AG04449 (cell line): ENCODE data around the gene GIT2.

Experiments used
- CTCF ChIA-PET: fragments of 350-600 bp; formaldehyde crosslinking; extraction: SDS; loops from one replicate; lab custom pipeline; 2021; ENCODE audit warnings: antibody characterized with exemption; lab: Yijun Ruan, JAX
- POLR2A ChIA-PET: fragments of 400-600, 350-600 bp; formaldehyde crosslinking; extraction: SDS; loops from one replicate; lab custom pipeline; 2020; ENCODE audit warnings: antibody characterized with exemption, inconsistent platforms; lab: Yijun Ruan, JAX
- DNase-seq: peaks from one replicate; pipeline ENCODE4 v3.0.0-alpha.2; 2010; ENCODE audit warnings: low read depth, low spot score
- H3K4me3 ChIP-seq: 2 replicates; pipeline ENCODE4 v1.5.1; 2011; ENCODE audit warnings: low read depth, mild to moderate bottlenecking, control low read depth, low read length
- CTCF ChIP-seq: IDR thresholded peaks from one replicate; pipeline ENCODE4 v1.5.1; 2011; ENCODE audit warnings: mild to moderate bottlenecking, moderate library complexity, low read length, control low read depth, inconsistent platforms; ENCODE audit not compliant: insufficient read depth; ENCODE audit errors: missing control alignments

The GIT2 gene

GRCh38 chr12:109925185-109925840 is 70.9 kb downstream of the GIT2 start:
- POLR2A ChIA-PET = no interaction called here
- CTCF ChIA-PET = interaction anchor here (12.6 kb wide), 1 partner anchor 72 kb away, joined by 159 read pairs; no protein-coding TSS in a partner anchor
- TF ChIP-seq CTCF = no peak
- no peak overlapping the region for H3K4me3 ChIP-seq
- DNase-seq = no peak

- no peak for TF ChIP-seq CTCF
- POLR2A ChIA-PET = no interaction called here
- CTCF ChIA-PET = interaction anchor here (1.1 to 12.6 kb wide), 3 partner anchors 14 to 70 kb away, joined by 3 to 159 read pairs (median 11); no protein-coding TSS in a partner anchor
Observed at GRCh38 chr12:109923481-109924245, 72.5 kb downstream of the GIT2 start.

GRCh38 chr12:109923038-109923437 is 73.1 kb downstream of the GIT2 start:
- DNase-seq = no peak
- no peak overlapping the region for H3K4me3 ChIP-seq
- CTCF ChIA-PET = interaction anchor here (1.1 to 2.4 kb wide), 3 partner anchors 17 to 69 kb away, joined by 3 to 11 read pairs (median 5); no protein-coding TSS in a partner anchor
- POLR2A ChIA-PET = no interaction called here
- TF ChIP-seq CTCF = no peak

More at GRCh38 chr12:109923481-109924245, 72.5 kb downstream of the GIT2 start:
- no peak for DNase-seq
- no peak overlapping the region for H3K4me3 ChIP-seq

- ChIA-PET POLR2A (no interaction called here), CTCF (interaction anchor here (1.1 to 2.4 kb wide), 5 partner anchors 16 to 77 kb away, joined by 3 to 11 read pairs (median 5); no protein-coding TSS in a partner anchor)
- no peak overlapping the region for H3K4me3 ChIP-seq
- DNase-seq = no peak
- TF ChIP-seq CTCF = no peak
Observed at GRCh38 chr12:109921982-109922381, 74.2 kb downstream of the GIT2 start.

- peak; percentile 9 for TF ChIP-seq CTCF
Observed at GRCh38 chr12:109920261-109920780, 75.8 kb downstream of the GIT2 start.

More at GRCh38 chr12:109920261-109920780, 75.8 kb downstream of the GIT2 start:
- DNase-seq = no peak
- ChIA-PET CTCF (interaction anchor here (0.7 to 2.3 kb wide), 12 partner anchors 9 to 114 kb away, joined by 3 to 18 read pairs (median 4); no protein-coding TSS in a partner anchor), POLR2A (interaction anchor here (0.9 kb wide), 1 partner anchor 19 kb away, joined by 3 read pairs; no protein-coding TSS in a partner anchor)
- no peak overlapping the region for H3K4me3 ChIP-seq
